ENCODE measurements around the gene ZNF628. TPM values are rescaled to one million over a fixed set of nuclear protein-coding genes. Genes with fewer than 3 reads are reported as not detected.
A peak's percentile ranks its signal among the peaks of the same experiment; 100 is the strongest.

Gene ZNF628
- total and polyA plus RNA-seq, 2 of the 8 experiments (the other 6 are each of a cell fraction or from before 2014, with no cell fraction given), result 1.7 to 10.8 TPM

DNA sequence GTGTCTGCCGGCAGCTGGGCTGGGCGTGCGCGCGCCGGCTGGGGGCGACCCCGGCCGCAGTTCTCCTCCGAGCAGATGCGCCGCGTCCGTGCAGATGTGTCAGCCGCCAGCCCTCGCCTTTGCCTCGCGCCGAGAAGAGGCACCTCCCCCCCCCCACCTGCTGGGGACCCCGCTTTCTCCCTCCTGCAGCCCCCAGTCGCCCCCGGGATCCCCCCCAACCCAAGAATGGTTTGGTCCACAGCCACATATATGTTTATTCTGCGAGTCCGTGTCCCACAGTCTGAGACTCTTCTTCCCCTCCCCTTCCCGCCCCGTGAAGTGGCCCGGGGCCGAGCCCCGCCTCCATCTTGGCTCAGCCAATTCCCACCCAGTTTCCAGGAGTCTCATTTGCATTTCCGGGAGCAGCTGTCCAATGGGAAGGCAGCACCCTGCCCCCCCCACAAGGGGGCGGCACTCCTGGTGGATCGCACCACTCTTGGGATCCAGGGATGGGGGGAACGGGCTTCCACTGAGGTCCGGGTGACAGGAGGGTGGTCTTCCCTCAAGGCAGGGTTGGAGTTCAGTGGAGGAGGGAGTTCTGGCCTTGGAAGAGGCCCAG, 23.6 kb upstream of the ZNF628 start:
- H3K4me1 ChIP-seq (replicated peaks in 1 of 4; ENCODE audit: control insufficient read depth in 3 of 4, insufficient read depth in 4 of 4, low read length in 3 of 4), result peaks cover 0 to 5% (median 2%) of the 10 kb centered on the region in 4 experiments; a peak in 5 of 7 replicates
- WGBS, 2 experiments (ENCODE audit: extremely low coverage in 1 of 2, insufficient coverage in 1 of 2, insufficient read length in 1 of 2, insufficient replicate concordance in 2 of 2, low coverage in 1 of 2, low lambda C conversion rate in 2 of 2, missing lambda C conversion rate in 1 of 2), result 16% methylated on average over 9 of the region's 34 CpGs; no CpG with 5 or more reads in 1 of the 2 experiments
- no peak overlapping the region for H3K27ac ChIP-seq (ENCODE audit: low read depth, low read length)
- H4K20me1 ChIP-seq (replicated peaks in 1 of 2; ENCODE audit: control insufficient read depth in 1 of 2, insufficient read depth in 2 of 2, low read length in 2 of 2), result peaks cover 2 to 11% of the 10 kb centered on the region in 2 experiments
- H2BK120ac ChIP-seq (replicated peaks; ENCODE audit: low read depth, low read length), result no peak overlapping the region
- H3K56ac ChIP-seq (replicated peaks; ENCODE audit: insufficient read length, low read depth, low read length), result no peak overlapping the region
- H2BK20ac ChIP-seq (ENCODE audit: low read length), result no peak overlapping the region
- no peak overlapping the region for H3K23ac ChIP-seq (ENCODE audit: insufficient read length)
- H2BK12ac ChIP-seq (ENCODE audit: low read depth, low read length), result no peak overlapping the region
- no peak overlapping the region for H2BK5ac ChIP-seq (ENCODE audit: low read depth, low read length)
- no peak for FAIRE-seq
- H3K79me2 ChIP-seq (ENCODE audit: control insufficient read depth in 1 of 2, insufficient read depth in 2 of 2, low read length in 2 of 2), result no peaks in the 10 kb centered on the region
- no peak overlapping the region for H2AK5ac ChIP-seq (ENCODE audit: low read depth, low read length)
- peak overlapping the region in 2 of 4 experiments; percentile 26 to 69; a peak in 3 of 8 replicates for H3K4me3 ChIP-seq (ENCODE audit: extremely low read depth in 1 of 4, insufficient read depth in 2 of 4, low read depth in 3 of 4, low read length in 4 of 4)
- no peak overlapping the region for H3K14ac ChIP-seq (ENCODE audit: insufficient read length)
- H2AFZ ChIP-seq (ENCODE audit: low read length), result no peak overlapping the region
- no peak overlapping the region for H4K91ac ChIP-seq (replicated peaks; ENCODE audit: insufficient read length, low read length)
- H3K27me3 ChIP-seq (replicated peaks in 1 of 4; ENCODE audit: control insufficient read depth in 3 of 4, extremely low read depth in 1 of 4, insufficient read depth in 3 of 4, low read length in 3 of 4), result peaks cover 25 to 45% (median 43%) of the 10 kb centered on the region in 4 experiments
- no peak overlapping the region for H4K5ac ChIP-seq (ENCODE audit: insufficient read length, low read depth, low read length)
- peak overlapping the region; percentile 64; the same call in 1 of the 2 replicates for H4K8ac ChIP-seq (ENCODE audit: extremely low read depth, insufficient read depth, low read length)
- H3K79me1 ChIP-seq (ENCODE audit: low read depth, low read length), result peaks cover 4% of the 10 kb centered on the region; the same call in 1 of the 2 replicates
- H3K4ac ChIP-seq (replicated peaks; ENCODE audit: insufficient read length, low read depth, low read length), result no peak overlapping the region
- H3K36me3 ChIP-seq (ENCODE audit: control insufficient read depth in 2 of 4, insufficient read depth in 4 of 4, low read length in 3 of 4), result peaks cover 0 to 5% (median 0%) of the 10 kb centered on the region in 4 experiments; a peak in 2 of 8 replicates
- no peaks in the 10 kb centered on the region for H3K9me3 ChIP-seq (ENCODE audit: insufficient read depth in 2 of 2, low read depth in 1 of 2, low read length in 1 of 2)
- H2BK15ac ChIP-seq (ENCODE audit: low read length), result no peak overlapping the region
- ChIA-PET CTCF (ENCODE audit: partially characterized antibody) (interaction anchor here (0.8 to 2.5 kb wide), 19 partner anchors 9 to 311 kb away, joined by 3 to 13 read pairs (median 4); partner anchors contain the start of genes DNAAF3, NAT14, SHISA7 and SSC5D), POLR2A (ENCODE audit: partially characterized antibody) (interaction anchor here (1.0 to 3.0 kb wide), 16 partner anchors 9 to 171 kb away, joined by 3 to 22 read pairs (median 4); partner anchors contain the start of genes ISOC2, SHISA7, UBE2S and ZNF784)
- peak in 1 of 2 experiments; percentile 95 for DNase-seq (ENCODE audit: low read depth in 1 of 2, low spot score in 2 of 2)
- H3K9ac ChIP-seq (replicated peaks in 1 of 4; ENCODE audit: extremely low read depth in 1 of 4, low read depth in 3 of 4, low read length in 3 of 4), result no peak overlapping the region
- H3K18ac ChIP-seq (ENCODE audit: extremely low read depth, low read length), result no peak overlapping the region
- H3K23me2 ChIP-seq (ENCODE audit: low read depth, low read length), result peaks cover 18% of the 10 kb centered on the region; the same call in 1 of the 2 replicates
- H3K4me2 ChIP-seq (ENCODE audit: insufficient read depth in 1 of 2, low read depth in 2 of 2, low read length in 2 of 2), result peak overlapping the region; percentile 73 to 93
- TF ChIP-seq RBBP5 (IDR thresholded peaks at IDR 0.05; ENCODE audit: borderline replicate concordance, low read depth, low read length), result no peak
- TF ChIP-seq NANOG (IDR thresholded peaks at IDR 0.05; ENCODE audit: insufficient read depth, low read depth, low read length, poor library complexity, severe bottlenecking), result no peak
- TF ChIP-seq SAP30 (IDR thresholded peaks at IDR 0.05; ENCODE audit: insufficient read depth, insufficient replicate concordance, low read length), result no peak
- peak; percentile 94; the same call in 1 of the 2 replicates for TF ChIP-seq SP1 (IDR thresholded peaks at IDR 0.05; ENCODE audit: low read depth, low read length)
- TF ChIP-seq SIRT6 (IDR thresholded peaks at IDR 0.05; ENCODE audit: low read length), result no peak
- TF ChIP-seq SP4 (IDR thresholded peaks at IDR 0.05; ENCODE audit: low read length), result peak; percentile 87
- no peak for TF ChIP-seq NRF1 (IDR thresholded peaks at IDR 0.05; ENCODE audit: low read depth, low read length)
- TF ChIP-seq JUN (IDR thresholded peaks at IDR 0.05; ENCODE audit: low read depth, low read length), result no peak
